Measurements from ENCODE around the gene CCDC39. TPM values are rescaled to one million over a fixed set of nuclear protein-coding genes. Genes with fewer than 3 reads are reported as not detected.
A peak's percentile ranks its signal among the peaks of the same experiment; 100 is the strongest.

CCDC39 gene
- total and polyA plus RNA-seq, 2 of the 4 experiments (the other 2 are of a cell fraction), result not detected

DNA sequence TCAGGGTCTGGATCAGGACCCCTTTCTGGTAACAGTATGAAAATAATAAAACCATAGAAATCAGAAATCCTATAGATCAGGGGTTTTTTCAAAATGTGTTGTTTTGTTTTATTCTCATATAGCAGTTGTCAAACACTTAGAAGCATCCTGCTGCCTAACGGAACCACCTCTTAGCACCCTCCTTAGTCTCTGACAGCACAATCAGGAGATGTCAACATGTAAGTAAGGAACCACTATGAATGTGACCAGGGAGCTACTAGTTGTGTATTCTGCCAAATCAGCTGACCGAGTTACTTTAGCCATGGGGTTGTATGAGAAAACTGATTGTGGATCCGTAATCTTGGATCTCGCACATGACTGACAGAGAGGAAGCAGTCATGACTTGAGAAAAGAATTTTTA lies 22.2 kb downstream of the CCDC39 start:
- no peak overlapping the region for H3K27ac ChIP-seq (ENCODE audit: insufficient read depth, low read length)
- no peaks in the 10 kb centered on the region for H3K4me1 ChIP-seq (ENCODE audit: control insufficient read depth, insufficient read depth, low read length)
- no peak overlapping the region for H3K9ac ChIP-seq (ENCODE audit: low read depth, low read length)
- DNase-seq (no peak), ATAC-seq (ENCODE audit: low read depth) (no peak)
- H2BK120ac ChIP-seq (ENCODE audit: low read depth, low read length), result no peak overlapping the region
- H3K79me1 ChIP-seq (ENCODE audit: low read depth in 1 of 2, low read length in 2 of 2), result no peaks in the 10 kb centered on the region
- intact Hi-C loops (cut with micrococcal nuclease), result no loop called here
- CTCF ChIA-PET, result no interaction called here
- peak overlapping the region; percentile 43 for H2AFZ ChIP-seq (replicated peaks; ENCODE audit: low read length, poor library complexity)
- no peak overlapping the region for H2AK9ac ChIP-seq (replicated peaks; ENCODE audit: low read depth, low read length, poor library complexity)
- no peak overlapping the region for H4K5ac ChIP-seq (ENCODE audit: low read depth, low read length)
- H3K23ac ChIP-seq (ENCODE audit: low read depth, low read length), result no peak overlapping the region
- no peaks in the 10 kb centered on the region for H4K20me1 ChIP-seq (ENCODE audit: insufficient read depth, low read length)
- H3K9me1 ChIP-seq (ENCODE audit: insufficient read depth, low read length), result no peaks in the 10 kb centered on the region
- no peak overlapping the region for H2BK5ac ChIP-seq (ENCODE audit: low read depth, low read length, poor library complexity, severe bottlenecking)
- no peaks in the 10 kb centered on the region for H3K36me3 ChIP-seq (ENCODE audit: control insufficient read depth, insufficient read depth, low read length)
- no CpG with 5 or more reads among the region's 4 CpGs for WGBS, 2 experiments (ENCODE audit: extremely low coverage in 2 of 2, insufficient read length in 1 of 2)
- no peaks in the 10 kb centered on the region for H3K9me3 ChIP-seq (ENCODE audit: control insufficient read depth, insufficient read depth, low read length)
- H2BK20ac ChIP-seq (ENCODE audit: low read depth, low read length), result no peak overlapping the region
- H3K4ac ChIP-seq (ENCODE audit: low read depth, low read length), result no peak overlapping the region
- no peak overlapping the region for H4K91ac ChIP-seq (ENCODE audit: insufficient read depth, low read depth, low read length)
- dilution Hi-C loops (cut with HindIII; ENCODE audit: low sequenced_read_pairs, unreplicated experiment), result no loop called here
- no peaks in the 10 kb centered on the region for H3K27me3 ChIP-seq (ENCODE audit: control insufficient read depth, insufficient read depth, low read length)
- POLR2A ChIA-PET (ENCODE audit: unreplicated experiment), result no interaction called here
- H3K4me3 ChIP-seq (ENCODE audit: insufficient read depth, low read depth, low read length), result no peak overlapping the region
- no TSS peak for BruUV-seq (replicated peaks)
- no peak overlapping the region for H2BK15ac ChIP-seq (ENCODE audit: low read depth, low read length)
- H2AK5ac ChIP-seq (ENCODE audit: low read depth, low read length), result no peak overlapping the region
- H3K4me2 ChIP-seq (ENCODE audit: low read depth, low read length), result no peak overlapping the region
- in situ Hi-C loops (cut with MboI; ENCODE audit: low sequenced_read_pairs), result no loop called here
- no peak overlapping the region for H3K56ac ChIP-seq (ENCODE audit: extremely low read depth, insufficient read depth, low read length)
- H3K18ac ChIP-seq (ENCODE audit: low read depth, low read length), result no peak overlapping the region
- TF ChIP-seq, protein P1, sequence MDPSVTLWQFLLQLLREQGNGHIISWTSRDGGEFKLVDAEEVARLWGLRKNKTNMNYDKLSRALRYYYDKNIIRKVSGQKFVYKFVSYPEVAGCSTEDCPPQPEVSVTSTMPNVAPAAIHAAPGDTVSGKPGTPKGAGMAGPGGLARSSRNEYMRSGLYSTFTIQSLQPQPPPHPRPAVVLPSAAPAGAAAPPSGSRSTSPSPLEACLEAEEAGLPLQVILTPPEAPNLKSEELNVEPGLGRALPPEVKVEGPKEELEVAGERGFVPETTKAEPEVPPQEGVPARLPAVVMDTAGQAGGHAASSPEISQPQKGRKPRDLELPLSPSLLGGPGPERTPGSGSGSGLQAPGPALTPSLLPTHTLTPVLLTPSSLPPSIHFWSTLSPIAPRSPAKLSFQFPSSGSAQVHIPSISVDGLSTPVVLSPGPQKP (IDR thresholded peaks at IDR 0.05; ENCODE audit: borderline replicate concordance, low read depth, low read length), result no peak
- TF ChIP-seq MAZ (IDR thresholded peaks at IDR 0.05; ENCODE audit: borderline replicate concordance, low read depth, low read length) (no peak), FOS (IDR thresholded peaks at IDR 0.05; ENCODE audit: low read depth, low read length) (no peak), SMC3 (IDR thresholded peaks at IDR 0.05; ENCODE audit: low read depth, low read length) (no peak), CEBPB (IDR thresholded peaks at IDR 0.05; ENCODE audit: low read depth, low read length) (no peak), RFX5 (IDR thresholded peaks at IDR 0.05; ENCODE audit: low read depth, low read length) (no peak), NFE2L2 (IDR thresholded peaks at IDR 0.05; ENCODE audit: low read depth, low read length) (no peak), MAFK (IDR thresholded peaks at IDR 0.05; ENCODE audit: low read depth, low read length) (no peak), POLR2A (IDR thresholded peaks at IDR 0.05; ENCODE audit: low read depth, low read length) (no peak), RCOR1 (IDR thresholded peaks at IDR 0.05; ENCODE audit: insufficient replicate concordance, low read length) (no peak), MXI1 (IDR thresholded peaks at IDR 0.05; ENCODE audit: borderline replicate concordance, low read depth, low read length) (no peak), CHD1 (IDR thresholded peaks at IDR 0.05; ENCODE audit: low read depth, low read length) (no peak), BHLHE40 (IDR thresholded peaks at IDR 0.05; ENCODE audit: low read depth, low read length) (no peak), RAD21 (IDR thresholded peaks at IDR 0.05; ENCODE audit: low read length) (no peak)
- TF ChIP-seq, protein P2, sequence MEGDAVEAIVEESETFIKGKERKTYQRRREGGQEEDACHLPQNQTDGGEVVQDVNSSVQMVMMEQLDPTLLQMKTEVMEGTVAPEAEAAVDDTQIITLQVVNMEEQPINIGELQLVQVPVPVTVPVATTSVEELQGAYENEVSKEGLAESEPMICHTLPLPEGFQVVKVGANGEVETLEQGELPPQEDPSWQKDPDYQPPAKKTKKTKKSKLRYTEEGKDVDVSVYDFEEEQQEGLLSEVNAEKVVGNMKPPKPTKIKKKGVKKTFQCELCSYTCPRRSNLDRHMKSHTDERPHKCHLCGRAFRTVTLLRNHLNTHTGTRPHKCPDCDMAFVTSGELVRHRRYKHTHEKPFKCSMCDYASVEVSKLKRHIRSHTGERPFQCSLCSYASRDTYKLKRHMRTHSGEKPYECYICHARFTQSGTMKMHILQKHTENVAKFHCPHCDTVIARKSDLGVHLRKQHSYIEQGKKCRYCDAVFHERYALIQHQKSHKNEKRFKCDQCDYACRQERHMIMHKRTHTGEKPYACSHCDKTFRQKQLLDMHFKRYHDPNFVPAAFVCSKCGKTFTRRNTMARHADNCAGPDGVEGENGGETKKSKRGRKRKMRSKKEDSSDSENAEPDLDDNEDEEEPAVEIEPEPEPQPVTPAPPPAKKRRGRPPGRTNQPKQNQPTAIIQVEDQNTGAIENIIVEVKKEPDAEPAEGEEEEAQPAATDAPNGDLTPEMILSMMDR (conservative IDR thresholded peaks at IDR 0.05; ENCODE audit: low read depth, low read length), result no peak
- TF ChIP-seq, protein P3, sequence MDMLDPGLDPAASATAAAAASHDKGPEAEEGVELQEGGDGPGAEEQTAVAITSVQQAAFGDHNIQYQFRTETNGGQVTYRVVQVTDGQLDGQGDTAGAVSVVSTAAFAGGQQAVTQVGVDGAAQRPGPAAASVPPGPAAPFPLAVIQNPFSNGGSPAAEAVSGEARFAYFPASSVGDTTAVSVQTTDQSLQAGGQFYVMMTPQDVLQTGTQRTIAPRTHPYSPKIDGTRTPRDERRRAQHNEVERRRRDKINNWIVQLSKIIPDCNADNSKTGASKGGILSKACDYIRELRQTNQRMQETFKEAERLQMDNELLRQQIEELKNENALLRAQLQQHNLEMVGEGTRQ (IDR thresholded peaks at IDR 0.05; ENCODE audit: low read depth, low read length), result no peak
- no peak overlapping the region for H4K8ac ChIP-seq (ENCODE audit: low read depth in 2 of 2, low read length in 2 of 2)
- no peak overlapping the region for H3K14ac ChIP-seq (replicated peaks; ENCODE audit: low read depth, low read length)
